H9 (cell line): ENCODE data around the gene TBP. TPM values are rescaled to one million over a fixed set of nuclear protein-coding genes. Genes with fewer than 3 reads are reported as not detected.

ENCODE experiments used
- DNase-seq: peaks from one replicate; pipeline ENCODE4 v3.0.0-alpha.2; 2017
- H2AFZ ChIP-seq: one replicate; pipeline ENCODE4 v1.6.1; 2013; ENCODE audit warnings: mild to moderate bottlenecking, low read length, control low read depth, moderate library complexity
- H2AK5ac ChIP-seq: 2 replicates; pipeline ENCODE4 v1.6.1; 2013; ENCODE audit warnings: low read length, control low read depth, mixed read lengths; ENCODE audit not compliant: insufficient read length
- H2BK120ac ChIP-seq: one replicate; pipeline ENCODE4 v1.6.1; 2013; ENCODE audit warnings: low read depth, mild to moderate bottlenecking, low read length, control low read depth, inconsistent platforms; ENCODE audit not compliant: poor library complexity, severe bottlenecking
- H2BK12ac ChIP-seq: 2 replicates; pipeline ENCODE4 v1.6.1; 2013; ENCODE audit warnings: low read length, control low read depth, mixed read lengths, low read depth; ENCODE audit not compliant: insufficient read length
- H2BK15ac ChIP-seq: 2 replicates; pipeline ENCODE4 v1.6.1; 2013; ENCODE audit warnings: low read depth, low read length, control low read depth
- H2BK20ac ChIP-seq: one replicate; pipeline ENCODE4 v1.6.1; 2013; ENCODE audit warnings: low read depth, mild to moderate bottlenecking, low read length, control low read depth, inconsistent platforms; ENCODE audit not compliant: poor library complexity, severe bottlenecking
- H2BK5ac ChIP-seq: 2 replicates; pipeline ENCODE4 v1.6.1; 2013; ENCODE audit warnings: low read length, control low read depth, mixed read lengths; ENCODE audit not compliant: insufficient read length
- H3K14ac ChIP-seq: 2 replicates; pipeline ENCODE4 v1.6.1; 2013; ENCODE audit warnings: low read length, control low read depth; ENCODE audit not compliant: insufficient read depth
- H3K18ac ChIP-seq: 2 replicates; pipeline ENCODE4 v1.6.1; 2013; ENCODE audit warnings: low read depth, mild to moderate bottlenecking, mixed read lengths, low read length, control low read depth; ENCODE audit not compliant: insufficient read length
- H3K23ac ChIP-seq: 2 replicates; pipeline ENCODE4 v1.6.1; 2013; ENCODE audit warnings: low read length, control low read depth, mixed read lengths, low read depth; ENCODE audit not compliant: insufficient read length
- H3K23me2 ChIP-seq: 2 replicates; pipeline ENCODE4 v1.6.1; 2013; ENCODE audit warnings: low read depth, mild to moderate bottlenecking, mixed read lengths, low read length, control low read depth; ENCODE audit not compliant: insufficient read length, poor library complexity, severe bottlenecking
- H3K27ac ChIP-seq: 2 replicates; pipeline ENCODE4 v1.5.1; 2013; ENCODE audit warnings: low read length, control low read depth, mixed read lengths, low read depth; ENCODE audit not compliant: insufficient read length
- H3K27me3 ChIP-seq: 2 replicates; pipeline ENCODE4 v1.6.1; 2013; ENCODE audit warnings: low read length, control low read depth, inconsistent platforms; ENCODE audit not compliant: insufficient read depth
- H3K4ac ChIP-seq: 2 replicates; pipeline ENCODE4 v1.6.1; 2013; ENCODE audit warnings: low read depth, mild to moderate bottlenecking, control low read depth, inconsistent platforms, low read length, moderate library complexity
- H3K4me1 ChIP-seq: 2 replicates; pipeline ENCODE4 v1.6.1; 2013; ENCODE audit warnings: low read length, control low read depth, inconsistent platforms; ENCODE audit not compliant: insufficient read depth
- H3K4me2 ChIP-seq: 2 replicates; pipeline ENCODE4 v1.6.1; 2013; ENCODE audit warnings: low read length, control low read depth, mixed read lengths; ENCODE audit not compliant: insufficient read length, insufficient read depth
- H3K56ac ChIP-seq: 2 replicates; pipeline ENCODE4 v1.6.1; 2013; ENCODE audit warnings: low read depth, mild to moderate bottlenecking, mixed read lengths, low read length, control low read depth; ENCODE audit not compliant: insufficient read length
- H3K79me1 ChIP-seq: 2 replicates; pipeline ENCODE4 v1.6.1; 2013; ENCODE audit warnings: low read depth, mild to moderate bottlenecking, moderate library complexity, low read length, control low read depth, inconsistent platforms; ENCODE audit not compliant: insufficient read depth, poor library complexity, severe bottlenecking
- H3K79me2 ChIP-seq: 2 replicates; pipeline ENCODE4 v1.6.1; 2013; ENCODE audit warnings: low read length, control low read depth, inconsistent platforms; ENCODE audit not compliant: insufficient read depth
- H3K9ac ChIP-seq: 2 replicates; pipeline ENCODE4 v1.6.1; 2013; ENCODE audit warnings: low read length, control low read depth, mixed read lengths; ENCODE audit not compliant: insufficient read length; ENCODE audit errors: extremely low read depth
- H3K9me3 ChIP-seq: one replicate; pipeline ENCODE4 v1.6.1; 2013; ENCODE audit warnings: low read depth, low read length, inconsistent platforms; ENCODE audit not compliant: control insufficient read depth
- H3T11ph ChIP-seq: one replicate; pipeline ENCODE4 v1.6.1; 2013; ENCODE audit warnings: mild to moderate bottlenecking, low read length, control low read depth, inconsistent platforms
- H4K20me1 ChIP-seq: one replicate; pipeline ENCODE4 v1.6.1; 2013; ENCODE audit not compliant: control insufficient read depth, insufficient read length, insufficient read depth
- H4K5ac ChIP-seq: 2 replicates; pipeline ENCODE4 v1.6.1; 2013; ENCODE audit warnings: low read depth, mild to moderate bottlenecking, mixed read lengths, low read length, control low read depth; ENCODE audit not compliant: insufficient read length
- H4K8ac ChIP-seq: replicated peaks from 2 replicates; pipeline ENCODE4 v1.6.1; 2013; ENCODE audit warnings: low read length, control low read depth, mixed read lengths, low read depth; ENCODE audit not compliant: insufficient read length
- H4K91ac ChIP-seq: 2 replicates; pipeline ENCODE4 v1.6.1; 2013; ENCODE audit warnings: low read depth, mild to moderate bottlenecking, moderate library complexity, mixed read lengths, low read length, control low read depth; ENCODE audit not compliant: insufficient read length
- H3K27ac Mint-ChIP-seq, 3 experiments: 2 replicates in 2 of 3; 3 replicates in 1 of 3; pipeline ENCODE4 v1.8.0; 2020 to 2021; ENCODE audit warnings: mixed read lengths in 3 of 3, mild to moderate bottlenecking in 1 of 3, moderate library complexity in 1 of 3
- H3K27me3 Mint-ChIP-seq: 2 replicates; pipeline ENCODE4 v1.8.0; 2021; ENCODE audit warnings: low read depth, mild to moderate bottlenecking, moderate library complexity, mixed read lengths
- H3K36me3 Mint-ChIP-seq, 3 experiments: 2 replicates in 2 of 3; 3 replicates in 1 of 3; pipeline ENCODE4 v1.8.0; 2020 to 2021; ENCODE audit warnings: low read depth in 3 of 3, mixed read lengths in 3 of 3; ENCODE audit not compliant: insufficient read depth in 1 of 3
- H3K4me1 Mint-ChIP-seq, 2 experiments: 2 replicates each; pipeline ENCODE4 v1.8.0; 2020; ENCODE audit warnings: mixed read lengths in 2 of 2
- H3K4me3 Mint-ChIP-seq, 2 experiments: 2 replicates in 1 of 2; 3 replicates in 1 of 2; pipeline ENCODE4 v1.8.0; 2020 to 2021; ENCODE audit warnings: mild to moderate bottlenecking in 2 of 2, mixed read lengths in 2 of 2, moderate library complexity in 1 of 2
- H3K9me3 Mint-ChIP-seq, 2 experiments: 2 replicates in 1 of 2; 3 replicates in 1 of 2; pipeline ENCODE4 v1.8.0; 2020; ENCODE audit warnings: mild to moderate bottlenecking in 2 of 2, mixed read lengths in 2 of 2, moderate library complexity in 1 of 2
- CTCF ChIP-seq: fragments of 200-600 bp; sonication (generic); conservative IDR thresholded peaks from 3 replicates; pipeline ENCODE4 v1.8.0; 2021; ENCODE audit warnings: antibody characterized with exemption, mild to moderate bottlenecking
- whole genome bisulfite sequencing: extraction: QIAGEN DNeasy Blood & Tissue Kit; methylation state at CpG from one replicate; pipeline ENCODE4 v1.1.7; 2013; ENCODE audit warnings: missing lambda C conversion rate, low lambda C conversion rate, mixed read lengths; ENCODE audit not compliant: insufficient read length; ENCODE audit errors: extremely low coverage; 5-methylcytosine and 5-hydroxymethylcytosine counted together
- total RNA-seq: library from RNA; stranded (reverse); gene quantifications from 2 replicates; pipeline ENCODE4 v1.2.1, GENCODE V29; 2021

The TBP gene
- total RNA-seq, 1 experiment from 2014 or later: 22.6 TPM

GRCh38 chr6:170510631-170511030, 43.5 kb upstream of the TBP start:
- H2BK12ac ChIP-seq: no peak overlapping the region
- no peak overlapping the region for H3K9ac ChIP-seq
- H4K8ac ChIP-seq: no peak overlapping the region
- WGBS: no CpG with 5 or more reads among the region's 20 CpGs
- peak overlapping the region; percentile 11 for H3K18ac ChIP-seq
- H2BK15ac ChIP-seq: no peak overlapping the region
- H3K14ac ChIP-seq: 0 out of 2 replicates have a peak overlapping the region, but pooled peaks have one; percentile 49
- no peak overlapping the region for H3K27ac Mint-ChIP-seq
- H3T11ph ChIP-seq: no peak overlapping the region
- H2AK5ac ChIP-seq: no peak overlapping the region
- no peaks in the 10 kb centered on the region for H3K9me3 ChIP-seq
- DNase-seq: no peak
- no peak overlapping the region for H3K23ac ChIP-seq
- no peak overlapping the region for H3K4me3 Mint-ChIP-seq
- peaks cover 0 to 8% (median 0%) of the 10 kb centered on the region in 3 experiments; a peak in 2 of 7 replicates for H3K36me3 Mint-ChIP-seq
- no peak overlapping the region for H3K27ac ChIP-seq
- no peaks in the 10 kb centered on the region for H3K4me1 Mint-ChIP-seq
- H3K4ac ChIP-seq: no peak overlapping the region
- no peaks in the 10 kb centered on the region for H3K79me2 ChIP-seq
- H3K27me3 Mint-ChIP-seq: peaks cover 16% of the 10 kb centered on the region
- no peak overlapping the region for H2BK20ac ChIP-seq
- H3K79me1 ChIP-seq: no peaks in the 10 kb centered on the region
- no peak overlapping the region for H2BK120ac ChIP-seq
- H2AFZ ChIP-seq: no peak overlapping the region
- H3K27me3 ChIP-seq: no peaks in the 10 kb centered on the region; the same call in 1 of the 2 replicates
- peaks cover 0 to 7% of the 10 kb centered on the region in 2 experiments; a peak in 3 of 5 replicates for H3K9me3 Mint-ChIP-seq
- no peak overlapping the region for H3K56ac ChIP-seq
- no peak overlapping the region for H4K5ac ChIP-seq
- H3K23me2 ChIP-seq: no peaks in the 10 kb centered on the region
- TF ChIP-seq CTCF: no peak
- H2BK5ac ChIP-seq: no peak overlapping the region
- no peak overlapping the region for H4K91ac ChIP-seq
- H3K4me1 ChIP-seq: no peaks in the 10 kb centered on the region
- H4K20me1 ChIP-seq: no peaks in the 10 kb centered on the region
- H3K4me2 ChIP-seq: no peak overlapping the region
